Adipocyte (in vitro differentiated cells): Measurements from ENCODE around the gene CCDC74A.
"Not testable (repeated sequence)": the region's sequence is repeated elsewhere in the genome, so short reads cannot be mapped to it uniquely, and the experiment has no call there.

Experiments used
- DNase-seq: peaks from one replicate; pipeline ENCODE4 v3.0.0-alpha.2; 2015; ENCODE audit warnings: low read depth
- H3K27me3 ChIP-seq: replicated peaks from 2 replicates; pipeline ENCODE4 v1.7.0; 2013; ENCODE audit warnings: mild to moderate bottlenecking, low read length, moderate library complexity; ENCODE audit not compliant: control insufficient read depth, insufficient read depth
- H3K36me3 ChIP-seq: 2 replicates; pipeline ENCODE4 v1.7.0; 2013; ENCODE audit warnings: low read length, mild to moderate bottlenecking, moderate library complexity; ENCODE audit not compliant: control insufficient read depth, insufficient read depth, severe bottlenecking
- H3K4me1 ChIP-seq: 2 replicates; pipeline ENCODE4 v1.7.0; 2013; ENCODE audit warnings: mild to moderate bottlenecking, low read length, moderate library complexity; ENCODE audit not compliant: control insufficient read depth, insufficient read depth
- H3K4me3 ChIP-seq: 2 replicates; pipeline ENCODE4 v1.7.0; 2013; ENCODE audit warnings: mild to moderate bottlenecking, low read length, moderate library complexity
- H3K9ac ChIP-seq: 2 replicates; pipeline ENCODE4 v1.7.0; 2013; ENCODE audit warnings: mild to moderate bottlenecking, low read length, moderate library complexity
- H3K9me3 ChIP-seq: 2 replicates; pipeline ENCODE4 v1.7.0; 2013; ENCODE audit warnings: mild to moderate bottlenecking, low read length, moderate library complexity; ENCODE audit not compliant: control insufficient read depth

Gene CCDC74A

GRCh38 chr2:131519871-131520470 is 7.7 kb upstream of the CCDC74A start:
- H3K36me3 ChIP-seq, DNase-seq, H3K27me3 ChIP-seq, H3K4me3 ChIP-seq, H3K9ac ChIP-seq, H3K9me3 ChIP-seq, H3K4me1 ChIP-seq: not testable (repeated sequence)

- H3K9me3 ChIP-seq, result no peaks in the 10 kb centered on the region
- no peaks in the 10 kb centered on the region for H3K4me1 ChIP-seq
- no peaks in the 10 kb centered on the region for H3K27me3 ChIP-seq
- no peak overlapping the region for H3K4me3 ChIP-seq
- peaks cover 7% of the 10 kb centered on the region for H3K36me3 ChIP-seq
- no peak overlapping the region for H3K9ac ChIP-seq
- DNase-seq, result no peak
These were observed 7.2 kb upstream of the CCDC74A start for GRCh38 chr2:131520526-131520925.

- not testable (repeated sequence) for H3K4me3 ChIP-seq, H3K36me3 ChIP-seq, H3K9ac ChIP-seq, H3K27me3 ChIP-seq, H3K4me1 ChIP-seq, H3K9me3 ChIP-seq, DNase-seq
These were observed 6.2 kb upstream of the CCDC74A start for GRCh38 chr2:131521524-131521923.

GRCh38 chr2:131521961-131522781 is 5.5 kb upstream of the CCDC74A start:
- no peak for DNase-seq

GRCh38 chr2:131525256-131525655 is 2.4 kb upstream of the CCDC74A start:
- H3K9me3 ChIP-seq, H3K9ac ChIP-seq, H3K4me1 ChIP-seq, H3K36me3 ChIP-seq, H3K27me3 ChIP-seq, H3K4me3 ChIP-seq, DNase-seq: not testable (repeated sequence)

More at GRCh38 chr2:131521961-131522781, 5.5 kb upstream of the CCDC74A start:
- Histone ChIP-seq H3K9ac (no peak overlapping the region), H3K4me1 (no peaks in the 10 kb centered on the region), H3K9me3 (no peaks in the 10 kb centered on the region), H3K36me3 (peaks cover 7% of the 10 kb centered on the region), H3K27me3 (no peaks in the 10 kb centered on the region), H3K4me3 (no peak overlapping the region)

GRCh38 chr2:131528981-131529863 is 1.5 kb downstream of the CCDC74A start:
- not testable (repeated sequence) for H3K9me3 ChIP-seq, H3K4me3 ChIP-seq, DNase-seq, H3K4me1 ChIP-seq, H3K27me3 ChIP-seq, H3K36me3 ChIP-seq, H3K9ac ChIP-seq

- not testable (repeated sequence) for DNase-seq
These were observed 2.3 kb downstream of the CCDC74A start for GRCh38 chr2:131529864-131530445.

GRCh38 chr2:131530626-131531344 is 3.1 kb downstream of the CCDC74A start:
- H3K36me3 ChIP-seq, H3K4me1 ChIP-seq, H3K27me3 ChIP-seq, H3K9ac ChIP-seq, H3K9me3 ChIP-seq, DNase-seq, H3K4me3 ChIP-seq: not testable (repeated sequence)

More at GRCh38 chr2:131529864-131530445, 2.3 kb downstream of the CCDC74A start:
- H3K9me3 ChIP-seq, H3K27me3 ChIP-seq, H3K9ac ChIP-seq, H3K4me3 ChIP-seq, H3K36me3 ChIP-seq, H3K4me1 ChIP-seq: not testable (repeated sequence)

GRCh38 chr2:131531547-131532185 is 4.0 kb downstream of the CCDC74A start:
- not testable (repeated sequence) for DNase-seq, H3K36me3 ChIP-seq, H3K4me3 ChIP-seq, H3K9ac ChIP-seq, H3K9me3 ChIP-seq, H3K27me3 ChIP-seq, H3K4me1 ChIP-seq
